Measurements from ENCODE around the gene C1QTNF4.

The C1QTNF4 gene

GRCh38 chr11:47592970-47593369, 1.2 kb downstream of the C1QTNF4 start:
- no peak for DNase-seq

- no peak for DNase-seq
Measured at GRCh38 chr11:47592251-47592650, 2.0 kb downstream of the C1QTNF4 start.

GRCh38 chr11:47591764-47592163, 2.4 kb downstream of the C1QTNF4 start:
- no peak for DNase-seq

- DNase-seq, result peak; percentile 38
Measured at GRCh38 chr11:47589977-47590861, 4.0 kb downstream of the C1QTNF4 start.

GRCh38 chr11:47589584-47589976, 4.6 kb downstream of the C1QTNF4 start:
- DNase-seq, result no peak

GRCh38 chr11:47589118-47589517, 5.1 kb downstream of the C1QTNF4 start:
- no peak for DNase-seq

GRCh38 chr11:47587723-47588326, 6.4 kb downstream of the C1QTNF4 start:
- no peak for DNase-seq

GRCh38 chr11:47587039-47587716, 7.0 kb downstream of the C1QTNF4 start:
- no peak for DNase-seq

- no peak for DNase-seq
Measured at GRCh38 chr11:47586098-47586855, 7.9 kb downstream of the C1QTNF4 start, which contains the start of gene FAM180B. FAM180B (plus strand) TSS chr11:47586678; CDS start chr11:47586769, 91 bp downstream.

- DNase-seq, result no peak
Measured at GRCh38 chr11:47583844-47584243, 10.4 kb downstream of the C1QTNF4 start.

GRCh38 chr11:47578524-47579494, 15.4 kb downstream of the C1QTNF4 start, which contains the start of the genes KBTBD4 and NDUFS3:
KBTBD4 (minus strand) TSS chr11:47578970; CDS start chr11:47578951, 19 bp downstream.
NDUFS3 (plus strand) TSS chr11:47579074; CDS start chr11:47579092, 18 bp downstream.
- DNase-seq, result peak; percentile 88

GRCh38 chr11:47577460-47578041, 16.7 kb downstream of the C1QTNF4 start:
- no peak for DNase-seq

GRCh38 chr11:47573321-47573720, 20.9 kb downstream of the C1QTNF4 start:
- no peak for DNase-seq

- DNase-seq, result no peak
Measured at GRCh38 chr11:47572715-47573255, 21.4 kb downstream of the C1QTNF4 start.

GRCh38 chr11:47571895-47572294, 22.3 kb downstream of the C1QTNF4 start:
- DNase-seq, result peak; percentile 43

- no peak for DNase-seq
Measured at GRCh38 chr11:47571357-47571729, 22.9 kb downstream of the C1QTNF4 start.

GRCh38 chr11:47570651-47571356, 23.4 kb downstream of the C1QTNF4 start:
- no peak for DNase-seq

- DNase-seq, result no peak
Measured at GRCh38 chr11:47569646-47570045, 24.6 kb downstream of the C1QTNF4 start.

- DNase-seq, result no peak
Measured at GRCh38 chr11:47566149-47566698, 28.0 kb downstream of the C1QTNF4 start.
